GM12873 (cell line): Measurements from ENCODE around the gene KIF25.

ENCODE experiments used
- TF ChIP-seq, protein P1 (sequence below): IDR thresholded peaks from 2 replicates; pipeline ENCODE4 v1.5.1; 2012; ENCODE audit warnings: low read depth, mild to moderate bottlenecking, moderate library complexity, low read length, control low read depth; ENCODE audit not compliant: insufficient read depth; ENCODE audit errors: missing control alignments

Gene KIF25

DNA sequence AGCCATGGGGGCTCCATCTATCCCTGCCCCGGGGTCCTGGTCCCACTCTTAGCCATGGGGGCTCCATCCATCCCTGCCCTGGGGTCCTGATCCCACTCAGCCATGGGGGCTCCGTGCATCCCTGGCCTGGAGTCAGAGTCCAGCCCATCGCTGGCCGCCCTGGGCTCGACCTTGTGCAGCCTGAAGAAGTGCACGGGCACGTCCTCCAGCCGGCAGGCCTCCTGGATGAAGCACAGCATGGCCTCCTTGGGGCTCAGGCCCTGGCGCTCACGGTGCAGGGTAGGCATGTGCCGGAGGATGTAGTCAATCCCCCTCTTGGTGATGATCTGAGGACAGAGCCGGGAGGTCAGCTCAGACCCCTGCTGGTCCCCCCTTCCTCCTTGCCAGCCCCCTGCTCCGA lies 66.0 kb downstream of the KIF25 start:
- TF ChIP-seq, protein P1, sequence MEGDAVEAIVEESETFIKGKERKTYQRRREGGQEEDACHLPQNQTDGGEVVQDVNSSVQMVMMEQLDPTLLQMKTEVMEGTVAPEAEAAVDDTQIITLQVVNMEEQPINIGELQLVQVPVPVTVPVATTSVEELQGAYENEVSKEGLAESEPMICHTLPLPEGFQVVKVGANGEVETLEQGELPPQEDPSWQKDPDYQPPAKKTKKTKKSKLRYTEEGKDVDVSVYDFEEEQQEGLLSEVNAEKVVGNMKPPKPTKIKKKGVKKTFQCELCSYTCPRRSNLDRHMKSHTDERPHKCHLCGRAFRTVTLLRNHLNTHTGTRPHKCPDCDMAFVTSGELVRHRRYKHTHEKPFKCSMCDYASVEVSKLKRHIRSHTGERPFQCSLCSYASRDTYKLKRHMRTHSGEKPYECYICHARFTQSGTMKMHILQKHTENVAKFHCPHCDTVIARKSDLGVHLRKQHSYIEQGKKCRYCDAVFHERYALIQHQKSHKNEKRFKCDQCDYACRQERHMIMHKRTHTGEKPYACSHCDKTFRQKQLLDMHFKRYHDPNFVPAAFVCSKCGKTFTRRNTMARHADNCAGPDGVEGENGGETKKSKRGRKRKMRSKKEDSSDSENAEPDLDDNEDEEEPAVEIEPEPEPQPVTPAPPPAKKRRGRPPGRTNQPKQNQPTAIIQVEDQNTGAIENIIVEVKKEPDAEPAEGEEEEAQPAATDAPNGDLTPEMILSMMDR = no peak

DNA sequence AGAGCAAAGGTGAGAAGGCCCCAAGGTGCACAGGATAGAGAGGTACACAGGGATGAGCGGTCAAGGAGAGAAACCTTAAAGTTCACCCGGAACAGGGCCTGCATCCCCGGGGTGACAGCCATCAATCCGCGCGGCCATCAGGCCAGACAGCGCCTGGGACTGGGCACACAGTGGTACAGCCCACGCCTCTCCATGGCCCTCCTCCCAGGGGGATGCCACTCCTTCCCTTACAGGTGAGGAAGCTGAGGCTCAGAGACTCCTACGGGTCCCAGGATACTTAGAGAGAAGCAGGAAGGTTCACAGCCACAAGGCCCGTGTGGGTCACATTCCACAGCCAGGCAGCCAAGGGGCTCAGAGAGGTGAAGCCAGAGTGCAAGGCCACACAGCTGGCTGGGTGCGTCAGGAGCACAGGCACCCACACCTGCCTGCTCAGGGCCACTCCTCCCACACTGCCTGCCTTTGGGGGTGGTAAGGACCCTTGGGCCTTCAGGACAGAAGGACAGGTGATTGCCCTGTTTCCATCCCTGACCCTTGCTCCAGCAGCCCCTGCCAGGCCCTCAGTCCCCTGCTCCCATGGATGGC lies 66.8 kb downstream of the KIF25 start:
- TF ChIP-seq, protein P1 = no peak

- TF ChIP-seq, protein P1 = no peak
Observed at GRCh38 chr6:168067081-168067759, 69.7 kb downstream of the KIF25 start.

DNA sequence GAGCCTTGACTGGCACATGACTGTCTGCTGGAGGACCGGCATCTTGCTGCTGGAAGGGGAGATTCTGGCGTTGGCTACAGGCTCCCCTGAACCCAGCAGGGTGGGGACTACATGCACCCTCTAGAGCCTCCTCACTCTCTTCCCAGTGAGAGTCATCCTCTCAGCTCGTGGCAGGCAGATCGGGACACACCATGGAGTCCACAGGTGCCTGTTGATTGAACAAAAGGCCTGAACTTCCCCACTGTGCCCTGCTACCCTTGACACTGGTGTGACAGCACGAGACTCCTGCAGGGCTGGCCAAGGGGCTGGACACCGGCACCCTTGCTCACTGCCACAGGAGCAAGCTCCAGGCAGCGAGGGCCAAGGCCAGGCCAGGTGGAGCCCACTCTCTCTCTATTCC lies 73.3 kb downstream of the KIF25 start:
- TF ChIP-seq, protein P1 = no peak

- TF ChIP-seq, protein P1 = peak; percentile 18
Observed at GRCh38 chr6:168071620-168072019, 74.1 kb downstream of the KIF25 start.

GRCh38 chr6:168072261-168072660 lies 74.8 kb downstream of the KIF25 start:
- TF ChIP-seq, protein P1 = no peak

DNA sequence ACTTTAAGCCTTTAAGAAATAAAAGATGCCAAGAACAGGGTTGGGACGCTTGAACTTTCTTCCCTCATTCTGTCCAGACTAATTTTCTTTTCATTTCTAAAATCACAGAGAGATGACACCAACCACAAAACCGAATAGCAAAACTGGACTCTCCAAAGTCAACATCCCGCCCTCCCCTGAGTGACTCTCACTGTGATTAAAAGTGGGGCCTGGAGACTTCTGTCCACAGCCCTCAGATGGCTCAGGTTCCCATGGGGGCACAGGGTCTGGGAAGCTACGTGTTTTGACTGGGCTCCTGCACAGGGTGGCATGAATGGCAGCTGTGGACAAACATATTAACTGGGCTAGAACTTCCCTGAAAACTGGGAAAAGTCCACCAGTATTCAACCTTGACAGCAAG lies 75.3 kb downstream of the KIF25 start:
- TF ChIP-seq, protein P1 = no peak
